A673 (cell line): ENCODE results near the gene PDE8A. TPM values are rescaled to one million over a fixed set of nuclear protein-coding genes. Genes with fewer than 3 reads are reported as not detected.

Experiments used
- BruUV-seq: library from RNA; stranded (reverse); fragments of 400-500 nt; replicated peaks from 2 replicates; lab custom pipeline; 2021; lab: Mats Ljungman, UMichigan
- CTCF ChIA-PET: fragments of 300-600 bp; sonication (Branson Sonifier 250); formaldehyde crosslinking; loops from one replicate; lab custom pipeline; 2022; ENCODE audit warnings: antibody characterized with exemption; lab: Charles Lee
- POLR2A ChIA-PET: fragments of 300-600 bp; sonication (Branson Sonifier 250); formaldehyde crosslinking; loops from one replicate; lab custom pipeline; 2022; ENCODE audit warnings: antibody characterized with exemption; ENCODE audit not compliant: low non-redundant PET; lab: Charles Lee
- DNase-seq: peaks from one replicate; pipeline ENCODE4 v3.0.0-alpha.2; 2015; ENCODE audit warnings: low spot score
- H3K27ac ChIP-seq: fragments of 200-600 bp; sonication (generic); 2 replicates; pipeline ENCODE4 v1.5.1; 2016; ENCODE audit warnings: mixed run types, low read depth, mild to moderate bottlenecking, mixed read lengths, antibody characterized with exemption, low read length; ENCODE audit not compliant: poor library complexity, severe bottlenecking
- H3K27me3 ChIP-seq: fragments of 200-600 bp; sonication (generic); replicated peaks from 2 replicates; pipeline ENCODE4 v1.6.1; 2017; ENCODE audit warnings: mixed run types, low read depth, mild to moderate bottlenecking, mixed read lengths, antibody characterized with exemption, low read length; ENCODE audit not compliant: insufficient read depth, poor library complexity
- H3K36me3 ChIP-seq: fragments of 200-600 bp; sonication (generic); 2 replicates; pipeline ENCODE4 v1.6.1; 2016; ENCODE audit warnings: mixed run types, mild to moderate bottlenecking, mixed read lengths, antibody characterized with exemption, low read length; ENCODE audit not compliant: insufficient read depth, poor library complexity, severe bottlenecking
- H3K4me1 ChIP-seq: fragments of 200-600 bp; sonication (generic); 2 replicates; pipeline ENCODE4 v1.6.1; 2017; ENCODE audit warnings: mixed run types, mild to moderate bottlenecking, mixed read lengths, antibody characterized with exemption, low read length; ENCODE audit not compliant: insufficient read depth, poor library complexity, severe bottlenecking
- H3K4me3 ChIP-seq: fragments of 200-600 bp; sonication (generic); 2 replicates; pipeline ENCODE4 v1.5.1; 2016; ENCODE audit warnings: low read depth, mixed run types, mild to moderate bottlenecking, mixed read lengths, low read length; ENCODE audit not compliant: poor library complexity, severe bottlenecking
- H3K9me3 ChIP-seq: fragments of 200-600 bp; sonication (generic); 2 replicates; pipeline ENCODE4 v1.6.1; 2016; ENCODE audit warnings: mixed run types, low read depth, mild to moderate bottlenecking, mixed read lengths, antibody characterized with exemption, low read length; ENCODE audit not compliant: poor library complexity, severe bottlenecking
- EZH2 ChIP-seq: fragments of 200-600 bp; sonication (generic); IDR thresholded peaks from 2 replicates; pipeline ENCODE4 v1.6.1; 2017; ENCODE audit warnings: borderline replicate concordance, low read depth, mild to moderate bottlenecking, mixed read lengths, antibody characterized with exemption, low read length; ENCODE audit not compliant: poor library complexity, severe bottlenecking
- intact Hi-C: fragments of 100-400 bp; cut with micrococcal nuclease; formaldehyde crosslinking; loops from one replicate; pipeline ENCODE4 v1.10.0; 2022; ENCODE audit not compliant: unreplicated experiment
- total RNA-seq: library from RNA; stranded (reverse); gene quantifications from 2 replicates; pipeline ENCODE4 v1.2.3, GENCODE V29; 2021
- TF ChIP-seq, protein P1 (sequence below): fragments of 300-800, 200-600 bp; sonication (generic); conservative IDR thresholded peaks from 2 replicates; pipeline ENCODE4 v1.5.1; 2017; ENCODE audit warnings: low read depth, mild to moderate bottlenecking, antibody characterized with exemption, low read length, moderate library complexity, mixed read lengths

Gene PDE8A
- total RNA-seq, 1 experiment from 2014 or later: 80.7 TPM

DNA sequence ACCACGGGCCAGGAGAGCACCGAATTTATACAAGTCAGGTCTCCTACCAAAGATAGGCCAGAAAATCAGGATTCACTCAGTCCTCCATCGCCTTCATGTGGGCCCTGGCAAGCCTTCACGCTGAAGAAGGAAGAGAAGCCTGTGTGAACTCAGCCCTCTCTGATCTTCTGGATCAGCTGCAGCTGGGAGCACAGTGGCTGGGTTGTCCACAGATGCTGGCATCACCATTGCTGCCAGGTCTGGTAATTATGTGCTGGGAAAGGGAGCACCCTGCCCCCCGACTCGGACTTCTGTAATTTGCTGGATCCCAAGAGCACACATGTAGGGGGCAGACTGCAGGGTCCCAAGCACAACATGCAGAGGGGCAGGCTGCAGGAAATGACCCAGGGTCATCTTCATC, 12.4 kb upstream of the PDE8A start:
- H3K9me3 ChIP-seq: peaks cover 8% of the 10 kb centered on the region
- peaks cover 41% of the 10 kb centered on the region for H3K4me1 ChIP-seq
- TF ChIP-seq, protein P1, sequence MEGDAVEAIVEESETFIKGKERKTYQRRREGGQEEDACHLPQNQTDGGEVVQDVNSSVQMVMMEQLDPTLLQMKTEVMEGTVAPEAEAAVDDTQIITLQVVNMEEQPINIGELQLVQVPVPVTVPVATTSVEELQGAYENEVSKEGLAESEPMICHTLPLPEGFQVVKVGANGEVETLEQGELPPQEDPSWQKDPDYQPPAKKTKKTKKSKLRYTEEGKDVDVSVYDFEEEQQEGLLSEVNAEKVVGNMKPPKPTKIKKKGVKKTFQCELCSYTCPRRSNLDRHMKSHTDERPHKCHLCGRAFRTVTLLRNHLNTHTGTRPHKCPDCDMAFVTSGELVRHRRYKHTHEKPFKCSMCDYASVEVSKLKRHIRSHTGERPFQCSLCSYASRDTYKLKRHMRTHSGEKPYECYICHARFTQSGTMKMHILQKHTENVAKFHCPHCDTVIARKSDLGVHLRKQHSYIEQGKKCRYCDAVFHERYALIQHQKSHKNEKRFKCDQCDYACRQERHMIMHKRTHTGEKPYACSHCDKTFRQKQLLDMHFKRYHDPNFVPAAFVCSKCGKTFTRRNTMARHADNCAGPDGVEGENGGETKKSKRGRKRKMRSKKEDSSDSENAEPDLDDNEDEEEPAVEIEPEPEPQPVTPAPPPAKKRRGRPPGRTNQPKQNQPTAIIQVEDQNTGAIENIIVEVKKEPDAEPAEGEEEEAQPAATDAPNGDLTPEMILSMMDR: no peak
- no peak for TF ChIP-seq EZH2
- H3K27ac ChIP-seq: peak overlapping the region; percentile 66
- no TSS peak for BruUV-seq
- no peak for DNase-seq
- ChIA-PET CTCF (no interaction called here), POLR2A (no interaction called here)
- no peaks in the 10 kb centered on the region for H3K27me3 ChIP-seq
- no peaks in the 10 kb centered on the region for H3K36me3 ChIP-seq
- intact Hi-C loops: no loop called here
- H3K4me3 ChIP-seq: no peak overlapping the region

DNA sequence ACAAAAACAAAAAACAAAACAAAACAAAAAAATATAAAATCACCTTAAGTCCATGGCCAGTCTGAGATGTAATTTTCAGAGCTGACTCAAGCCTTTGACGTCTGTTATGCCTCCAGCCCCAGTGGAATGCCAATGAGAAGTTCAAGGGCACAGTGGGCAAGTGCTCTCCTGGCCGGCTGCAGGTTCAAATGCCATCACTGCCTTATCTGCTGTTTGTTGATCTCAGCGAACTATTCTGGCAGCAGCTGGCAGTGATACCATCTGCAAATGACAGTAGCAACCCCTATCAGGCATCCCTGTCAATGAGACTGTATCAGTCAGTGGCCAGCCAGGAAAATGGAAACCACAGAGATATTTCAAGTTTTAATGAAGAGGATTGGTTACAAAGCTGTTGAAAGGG, 10.8 kb upstream of the PDE8A start:
- ChIA-PET POLR2A (no interaction called here), CTCF (interaction anchor here (1.4 kb wide), 1 partner anchor 16 kb away, joined by 3 read pairs; no protein-coding TSS in a partner anchor)
- Histone ChIP-seq H3K9me3 (peaks cover 2% of the 10 kb centered on the region), H3K36me3 (no peaks in the 10 kb centered on the region), H3K4me1 (peaks cover 57% of the 10 kb centered on the region), H3K27me3 (no peaks in the 10 kb centered on the region), H3K27ac (no peak overlapping the region), H3K4me3 (no peak overlapping the region)
- BruUV-seq: no TSS peak
- intact Hi-C loops: no loop called here
- no peak for DNase-seq
- TF ChIP-seq, protein P1: no peak
- no peak for TF ChIP-seq EZH2

DNA sequence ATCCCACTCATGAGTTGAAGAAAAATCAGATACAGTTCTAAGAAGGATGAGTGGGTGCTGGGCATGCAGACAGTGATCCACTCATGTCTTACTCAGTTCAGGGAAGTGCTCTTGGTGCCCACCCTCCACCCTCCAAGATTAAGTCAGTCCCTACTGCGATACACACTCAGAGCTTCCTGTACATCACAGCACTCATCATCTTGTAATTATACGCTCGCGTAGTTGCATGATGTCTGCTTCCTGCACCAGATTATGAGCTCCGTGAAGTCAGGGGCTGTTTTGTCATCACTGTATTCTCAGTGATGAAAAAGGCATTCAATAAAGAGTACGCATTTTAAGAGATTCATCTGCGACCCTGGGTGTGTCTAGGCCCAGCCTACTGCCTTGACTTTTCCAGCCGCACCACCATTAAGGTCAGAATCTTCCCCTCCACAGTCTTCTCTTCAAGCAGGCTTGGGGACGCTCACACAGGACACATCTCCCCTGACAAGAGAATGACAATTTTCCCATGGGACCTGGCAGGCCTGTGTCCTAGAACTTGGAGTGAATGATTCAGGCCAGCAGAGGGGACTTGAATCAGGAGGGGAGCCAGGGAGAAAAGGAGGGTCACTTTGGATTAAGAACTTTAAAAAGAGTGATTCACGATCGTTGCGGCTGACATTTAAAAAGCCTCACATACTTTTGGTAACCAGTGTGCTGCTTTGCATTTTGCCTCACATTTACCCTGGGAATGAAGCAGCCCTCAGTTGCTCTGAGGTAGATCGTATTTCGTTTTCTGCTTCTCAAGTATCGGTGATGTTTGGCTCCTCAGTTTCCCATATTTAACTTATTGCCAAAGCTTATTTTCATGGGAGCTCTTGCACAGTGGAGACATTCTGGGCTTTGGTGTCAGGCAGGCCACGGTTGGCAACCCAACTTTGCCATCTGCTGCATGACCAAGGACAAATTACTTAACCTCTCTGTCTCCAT, 7.9 kb upstream of the PDE8A start:
- no peaks in the 10 kb centered on the region for H3K27me3 ChIP-seq
- CTCF ChIA-PET: no interaction called here
- H3K4me3 ChIP-seq: no peak overlapping the region
- POLR2A ChIA-PET: interaction anchor here (0.6 kb wide), 2 partner anchors 14 to 16 kb away, joined by 4 to 5 read pairs; no protein-coding TSS in a partner anchor
- H3K36me3 ChIP-seq: no peaks in the 10 kb centered on the region
- H3K4me1 ChIP-seq: peaks cover 44% of the 10 kb centered on the region
- H3K9me3 ChIP-seq: no peaks in the 10 kb centered on the region
- TF ChIP-seq, protein P1: no peak
- no peak for TF ChIP-seq EZH2
- BruUV-seq: TSS peak; percentile 94
- intact Hi-C loops: no loop called here
- H3K27ac ChIP-seq: peak overlapping the region; percentile 96
- DNase-seq: peak; percentile 95
